ENCODE data around the gene RPL11.

DNA sequence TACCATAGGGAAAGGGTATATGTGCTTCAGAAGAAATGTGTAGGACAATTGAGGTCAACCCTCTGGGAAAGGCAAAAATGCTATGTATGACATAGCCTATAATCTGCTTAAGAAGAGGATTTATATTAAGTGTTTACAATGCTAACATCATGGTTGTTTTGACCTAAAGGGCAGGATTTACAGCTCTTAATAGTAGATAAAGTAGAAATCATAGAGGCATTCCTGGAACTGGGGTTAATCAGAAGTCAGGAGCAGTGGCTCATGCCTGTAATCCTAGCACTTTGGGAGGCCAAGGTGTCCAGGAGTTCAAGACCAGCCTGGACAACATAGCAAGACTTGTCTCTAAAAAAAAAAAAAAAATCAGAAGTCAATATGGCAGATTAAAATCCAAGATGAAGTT, 8.7 kb upstream of the RPL11 start:
- TF ChIP-seq, protein P1, sequence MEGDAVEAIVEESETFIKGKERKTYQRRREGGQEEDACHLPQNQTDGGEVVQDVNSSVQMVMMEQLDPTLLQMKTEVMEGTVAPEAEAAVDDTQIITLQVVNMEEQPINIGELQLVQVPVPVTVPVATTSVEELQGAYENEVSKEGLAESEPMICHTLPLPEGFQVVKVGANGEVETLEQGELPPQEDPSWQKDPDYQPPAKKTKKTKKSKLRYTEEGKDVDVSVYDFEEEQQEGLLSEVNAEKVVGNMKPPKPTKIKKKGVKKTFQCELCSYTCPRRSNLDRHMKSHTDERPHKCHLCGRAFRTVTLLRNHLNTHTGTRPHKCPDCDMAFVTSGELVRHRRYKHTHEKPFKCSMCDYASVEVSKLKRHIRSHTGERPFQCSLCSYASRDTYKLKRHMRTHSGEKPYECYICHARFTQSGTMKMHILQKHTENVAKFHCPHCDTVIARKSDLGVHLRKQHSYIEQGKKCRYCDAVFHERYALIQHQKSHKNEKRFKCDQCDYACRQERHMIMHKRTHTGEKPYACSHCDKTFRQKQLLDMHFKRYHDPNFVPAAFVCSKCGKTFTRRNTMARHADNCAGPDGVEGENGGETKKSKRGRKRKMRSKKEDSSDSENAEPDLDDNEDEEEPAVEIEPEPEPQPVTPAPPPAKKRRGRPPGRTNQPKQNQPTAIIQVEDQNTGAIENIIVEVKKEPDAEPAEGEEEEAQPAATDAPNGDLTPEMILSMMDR (IDR thresholded peaks at IDR 0.05), result no peak
- TF ChIP-seq POLR2A (IDR thresholded peaks at IDR 0.05) (no peak), POLR2AphosphoS5 (IDR thresholded peaks at IDR 0.05) (no peak), EP300 (IDR thresholded peaks at IDR 0.05) (no peak)
